ENCODE results near the gene SNAI1.
"Not testable (repeated sequence)": the region's sequence is repeated elsewhere in the genome, so short reads cannot be mapped to it uniquely, and the experiment has no call there.

Gene SNAI1

DNA sequence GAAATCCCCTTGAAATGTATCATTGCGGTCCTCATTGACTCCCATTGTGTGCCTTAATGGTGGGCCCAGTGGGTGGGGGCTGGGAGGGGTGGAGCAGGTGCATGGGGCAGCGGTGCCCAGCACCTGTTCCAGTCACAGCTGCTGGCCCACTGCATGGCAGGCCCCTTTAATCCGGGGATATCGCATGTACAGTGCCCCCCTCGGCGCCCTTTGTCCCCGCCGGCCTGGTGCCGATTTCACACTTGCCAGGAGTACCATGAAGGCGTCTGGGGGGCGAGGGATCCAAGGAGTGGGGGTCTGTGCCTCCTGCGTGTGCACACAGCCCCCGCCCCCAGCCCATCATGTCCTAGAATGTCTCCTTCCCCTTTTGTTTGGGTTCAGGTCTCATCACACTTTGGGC, 2.8 kb downstream of the SNAI1 start:
- CTCF ChIA-PET, result interaction anchor here (1.1 to 16.8 kb wide), 2 partner anchors 86 to 184 kb away, joined by 3 to 317 read pairs; no protein-coding TSS in a partner anchor
- Mint-ChIP-seq H3K4me3 (no peak overlapping the region), H3K27me3 (peaks cover 63% of the 10 kb centered on the region), H3K27ac (no peak overlapping the region), H3K36me3 (no peaks in the 10 kb centered on the region), H3K4me1 (peaks cover 18% of the 10 kb centered on the region), H3K9me3 (no peaks in the 10 kb centered on the region)
- DNase-seq, result no peak

GRCh38 chr20:49986049-49986448, 3.3 kb downstream of the SNAI1 start:
- Mint-ChIP-seq H3K9me3 (no peaks in the 10 kb centered on the region), H3K4me1 (peaks cover 18% of the 10 kb centered on the region), H3K27ac (no peak overlapping the region), H3K4me3 (no peak overlapping the region), H3K27me3 (peaks cover 59% of the 10 kb centered on the region), H3K36me3 (no peaks in the 10 kb centered on the region)
- no peak for DNase-seq
- CTCF ChIA-PET, result interaction anchor here (16.8 kb wide), 1 partner anchor 85 kb away, joined by 317 read pairs; no protein-coding TSS in a partner anchor

DNA sequence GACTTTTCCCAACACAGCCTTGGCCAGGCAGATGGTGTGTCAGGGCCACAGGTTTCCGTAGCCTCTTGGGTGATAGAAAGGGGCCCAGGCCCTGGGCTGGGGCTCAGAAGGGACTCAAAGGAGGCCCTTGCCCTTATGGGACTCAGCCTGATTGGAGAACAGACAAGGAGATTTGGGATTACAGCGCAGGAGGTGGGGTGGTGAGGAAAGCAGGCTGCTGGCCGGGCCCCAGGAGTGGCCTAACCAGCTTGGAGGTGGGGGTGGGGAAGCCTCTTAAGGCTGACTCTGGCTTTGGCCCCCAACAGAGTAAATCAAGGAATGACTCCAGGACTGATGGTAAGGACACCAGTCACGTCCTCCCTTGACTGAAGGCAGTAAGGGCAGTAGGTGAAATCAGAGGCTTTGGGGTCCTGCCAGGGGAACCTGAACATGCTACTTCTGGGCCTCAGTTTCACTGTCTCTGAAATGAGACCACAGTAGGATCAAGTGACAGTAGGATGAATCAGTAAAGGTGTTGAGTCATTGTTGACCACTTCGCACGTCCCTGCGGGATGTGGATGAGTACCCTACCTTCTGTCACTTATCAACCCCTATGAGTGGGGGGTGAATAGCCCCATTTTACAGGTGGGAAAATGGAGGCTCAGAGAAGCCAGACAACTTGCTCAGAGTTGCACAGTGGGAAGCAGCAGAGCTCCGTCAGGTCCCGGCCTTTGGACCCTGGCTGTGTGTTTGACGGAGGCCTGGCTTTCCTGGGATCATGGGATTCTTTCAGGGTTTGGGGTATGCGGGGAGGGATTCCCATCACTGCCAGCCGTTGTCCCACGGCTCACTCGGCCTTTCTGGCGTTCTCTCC, 4.5 kb downstream of the SNAI1 start:
- no peak overlapping the region for H3K4me3 Mint-ChIP-seq
- no peaks in the 10 kb centered on the region for H3K9me3 Mint-ChIP-seq
- no peaks in the 10 kb centered on the region for H3K36me3 Mint-ChIP-seq
- CTCF ChIA-PET, result interaction anchor here (16.8 kb wide), 1 partner anchor 84 kb away, joined by 317 read pairs; no protein-coding TSS in a partner anchor
- H3K4me1 Mint-ChIP-seq, result peaks cover 13% of the 10 kb centered on the region
- H3K27ac Mint-ChIP-seq, result no peak overlapping the region
- peaks cover 53% of the 10 kb centered on the region for H3K27me3 Mint-ChIP-seq
- DNase-seq, result no peak

DNA sequence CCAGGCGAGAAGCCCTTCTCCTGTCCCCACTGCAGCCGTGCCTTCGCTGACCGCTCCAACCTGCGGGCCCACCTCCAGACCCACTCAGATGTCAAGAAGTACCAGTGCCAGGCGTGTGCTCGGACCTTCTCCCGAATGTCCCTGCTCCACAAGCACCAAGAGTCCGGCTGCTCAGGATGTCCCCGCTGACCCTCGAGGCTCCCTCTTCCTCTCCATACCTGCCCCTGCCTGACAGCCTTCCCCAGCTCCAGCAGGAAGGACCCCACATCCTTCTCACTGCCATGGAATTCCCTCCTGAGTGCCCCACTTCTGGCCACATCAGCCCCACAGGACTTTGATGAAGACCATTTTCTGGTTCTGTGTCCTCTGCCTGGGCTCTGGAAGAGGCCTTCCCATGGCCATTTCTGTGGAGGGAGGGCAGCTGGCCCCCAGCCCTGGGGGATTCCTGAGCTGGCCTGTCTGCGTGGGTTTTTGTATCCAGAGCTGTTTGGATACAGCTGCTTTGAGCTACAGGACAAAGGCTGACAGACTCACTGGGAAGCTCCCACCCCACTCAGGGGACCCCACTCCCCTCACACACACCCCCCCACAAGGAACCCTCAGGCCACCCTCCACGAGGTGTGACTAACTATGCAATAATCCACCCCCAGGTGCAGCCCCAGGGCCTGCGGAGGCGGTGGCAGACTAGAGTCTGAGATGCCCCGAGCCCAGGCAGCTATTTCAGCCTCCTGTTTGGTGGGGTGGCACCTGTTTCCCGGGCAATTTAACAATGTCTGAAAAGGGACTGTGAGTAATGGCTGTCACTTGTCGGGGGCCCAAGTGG, 5.3 kb downstream of the SNAI1 start:
- Mint-ChIP-seq H3K4me1 (peaks cover 9% of the 10 kb centered on the region), H3K9me3 (no peaks in the 10 kb centered on the region), H3K4me3 (no peak overlapping the region), H3K27ac (no peak overlapping the region), H3K36me3 (no peaks in the 10 kb centered on the region), H3K27me3 (peaks cover 50% of the 10 kb centered on the region)
- CTCF ChIA-PET, result interaction anchor here (0.9 to 16.8 kb wide), 2 partner anchors 8 to 83 kb away, joined by 5 to 317 read pairs; no protein-coding TSS in a partner anchor
- no peak for DNase-seq

- no peak for DNase-seq
- Mint-ChIP-seq H3K4me1 (no peaks in the 10 kb centered on the region), H3K27ac (no peak overlapping the region), H3K4me3 (no peak overlapping the region), H3K36me3 (no peaks in the 10 kb centered on the region), H3K27me3 (peaks cover 50% of the 10 kb centered on the region), H3K9me3 (no peaks in the 10 kb centered on the region)
- CTCF ChIA-PET, result interaction anchor here (0.9 to 16.8 kb wide), 2 partner anchors 10 to 82 kb away, joined by 5 to 317 read pairs; no protein-coding TSS in a partner anchor
These were observed 6.7 kb downstream of the SNAI1 start for GRCh38 chr20:49989234-49990065.

DNA sequence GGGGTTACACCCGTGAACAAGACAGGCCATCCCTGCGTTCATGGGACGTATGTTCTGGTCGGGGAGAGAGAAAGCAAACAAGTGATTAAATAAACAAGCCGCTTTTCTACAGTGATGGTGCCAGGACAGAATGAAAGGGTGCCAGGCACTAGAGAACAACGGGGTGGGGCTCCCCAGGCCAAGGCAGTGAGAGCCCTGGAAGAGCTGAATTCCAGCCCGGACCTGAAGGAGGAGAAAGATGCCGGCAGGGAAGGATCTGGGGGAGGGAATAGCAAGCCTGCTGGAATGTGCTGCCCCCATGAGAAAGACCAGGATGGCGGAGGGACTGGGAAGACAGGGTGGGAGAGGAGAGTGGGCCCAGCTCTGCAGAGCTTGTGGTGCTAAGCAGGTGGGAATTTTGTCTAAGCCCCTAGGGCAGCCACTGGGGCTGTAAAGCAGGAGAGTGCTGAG, 7.5 kb downstream of the SNAI1 start:
- Mint-ChIP-seq H3K9me3 (no peaks in the 10 kb centered on the region), H3K4me3 (no peak overlapping the region), H3K27me3 (peaks cover 44% of the 10 kb centered on the region), H3K27ac (no peak overlapping the region), H3K36me3 (no peaks in the 10 kb centered on the region), H3K4me1 (no peaks in the 10 kb centered on the region)
- CTCF ChIA-PET, result interaction anchor here (1.5 to 16.8 kb wide), 2 partner anchors 11 to 81 kb away, joined by 5 to 317 read pairs; no protein-coding TSS in a partner anchor
- DNase-seq, result no peak

DNA sequence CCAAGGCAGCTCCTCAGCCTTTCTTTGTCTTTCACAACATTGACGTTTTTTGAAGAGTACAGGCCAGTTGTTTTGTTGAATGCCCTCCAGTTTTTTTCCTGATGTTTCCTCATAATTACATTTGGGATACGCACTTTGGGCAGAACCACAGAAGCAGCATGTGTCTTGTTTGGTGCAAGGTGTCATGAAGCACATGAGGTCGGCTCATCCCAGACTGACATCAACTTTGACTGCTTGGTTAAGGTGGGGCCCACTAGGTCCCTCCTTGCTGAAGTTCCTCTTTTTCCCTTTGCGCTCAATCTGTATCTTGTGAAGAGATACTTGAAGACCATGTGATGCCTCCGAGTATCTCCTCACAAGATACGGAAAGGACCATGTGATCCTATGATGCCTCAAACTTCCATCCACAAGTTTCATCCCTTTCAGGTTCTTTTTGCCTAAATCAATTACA, 10.5 kb downstream of the SNAI1 start:
- H3K36me3 Mint-ChIP-seq, result no peaks in the 10 kb centered on the region
- CTCF ChIA-PET, result interaction anchor here (1.6 kb wide), 1 partner anchor 78 kb away, joined by 4 read pairs; no protein-coding TSS in a partner anchor
- H3K4me1 Mint-ChIP-seq, result no peaks in the 10 kb centered on the region
- DNase-seq, result no peak
- H3K27ac Mint-ChIP-seq, result no peak overlapping the region
- H3K27me3 Mint-ChIP-seq, result peaks cover 60% of the 10 kb centered on the region
- H3K4me3 Mint-ChIP-seq, result no peak overlapping the region
- H3K9me3 Mint-ChIP-seq, result no peaks in the 10 kb centered on the region

DNA sequence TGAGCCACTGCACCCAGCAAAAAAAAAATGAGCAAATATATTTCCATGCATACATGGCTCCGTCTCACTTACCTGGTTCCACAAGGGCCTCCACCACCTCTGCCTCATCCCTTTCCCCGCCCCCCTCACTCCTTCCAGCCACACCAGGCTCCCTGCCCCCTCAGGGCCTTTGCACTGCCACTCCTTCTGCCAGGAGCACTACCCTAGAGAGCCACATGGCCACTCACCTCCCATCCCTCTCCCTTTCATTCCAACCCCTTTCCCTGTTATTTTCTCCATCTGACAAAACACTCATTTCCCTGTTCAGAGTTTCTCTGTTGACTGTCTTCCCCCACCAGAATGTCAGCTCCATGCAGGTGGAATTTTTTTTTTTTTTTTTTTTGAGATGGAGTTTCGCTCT, 12.8 kb downstream of the SNAI1 start:
- H3K27me3 Mint-ChIP-seq, result peaks cover 45% of the 10 kb centered on the region
- H3K36me3 Mint-ChIP-seq, result no peaks in the 10 kb centered on the region
- no peak overlapping the region for H3K27ac Mint-ChIP-seq
- H3K9me3 Mint-ChIP-seq, result no peaks in the 10 kb centered on the region
- CTCF ChIA-PET, result no interaction called here
- DNase-seq, result no peak
- no peak overlapping the region for H3K4me3 Mint-ChIP-seq
- no peaks in the 10 kb centered on the region for H3K4me1 Mint-ChIP-seq

GRCh38 chr20:49998478-49999188, 15.9 kb downstream of the SNAI1 start:
- not testable (repeated sequence) for H3K9me3 Mint-ChIP-seq, H3K4me1 Mint-ChIP-seq, H3K4me3 Mint-ChIP-seq, H3K27ac Mint-ChIP-seq, H3K36me3 Mint-ChIP-seq, DNase-seq
- peaks cover 40% of the 10 kb centered on the region for H3K27me3 Mint-ChIP-seq
- CTCF ChIA-PET, result interaction anchor here (1.0 kb wide), 1 partner anchor 20 kb away, joined by 3 read pairs; no protein-coding TSS in a partner anchor

- Mint-ChIP-seq H3K27ac (no peak overlapping the region), H3K36me3 (no peaks in the 10 kb centered on the region), H3K4me3 (no peak overlapping the region), H3K4me1 (peaks cover 5% of the 10 kb centered on the region), H3K9me3 (no peaks in the 10 kb centered on the region), H3K27me3 (peaks cover 33% of the 10 kb centered on the region)
- DNase-seq, result no peak
- CTCF ChIA-PET, result interaction anchor here (1.0 kb wide), 1 partner anchor 20 kb away, joined by 3 read pairs; no protein-coding TSS in a partner anchor
These were observed 16.5 kb downstream of the SNAI1 start for GRCh38 chr20:49999329-49999728.

- H3K36me3 Mint-ChIP-seq, H3K27ac Mint-ChIP-seq, H3K4me3 Mint-ChIP-seq, H3K9me3 Mint-ChIP-seq, DNase-seq: not testable (repeated sequence)
- peaks cover 41% of the 10 kb centered on the region for H3K27me3 Mint-ChIP-seq
- H3K4me1 Mint-ChIP-seq, result peaks cover 12% of the 10 kb centered on the region
- CTCF ChIA-PET, result interaction anchor here (0.9 kb wide), 1 partner anchor 22 kb away, joined by 4 read pairs; no protein-coding TSS in a partner anchor
These were observed 17.9 kb downstream of the SNAI1 start for GRCh38 chr20:50000548-50001222.

- H3K27me3 Mint-ChIP-seq, result peaks cover 35% of the 10 kb centered on the region
- DNase-seq, result no peak
- CTCF ChIA-PET, result interaction anchor here (1.9 kb wide), 1 partner anchor 23 kb away, joined by 5 read pairs; no protein-coding TSS in a partner anchor
- H3K4me3 Mint-ChIP-seq, result no peak overlapping the region
- no peak overlapping the region for H3K27ac Mint-ChIP-seq
- H3K36me3 Mint-ChIP-seq, result no peaks in the 10 kb centered on the region
- H3K9me3 Mint-ChIP-seq, result no peaks in the 10 kb centered on the region
- H3K4me1 Mint-ChIP-seq, result peaks cover 16% of the 10 kb centered on the region
These were observed 19.1 kb downstream of the SNAI1 start for GRCh38 chr20:50001784-50002311.

Measured in activated naive CD4-positive, alpha-beta T cell treated with anti-CD3 and anti-CD28 coated beads, Interleukin-2, amount 10 ng/mL, durations not matched to agents 7 days and 5 days (primary cell).